ENCODE data around the gene KCNK16.

Gene KCNK16

DNA sequence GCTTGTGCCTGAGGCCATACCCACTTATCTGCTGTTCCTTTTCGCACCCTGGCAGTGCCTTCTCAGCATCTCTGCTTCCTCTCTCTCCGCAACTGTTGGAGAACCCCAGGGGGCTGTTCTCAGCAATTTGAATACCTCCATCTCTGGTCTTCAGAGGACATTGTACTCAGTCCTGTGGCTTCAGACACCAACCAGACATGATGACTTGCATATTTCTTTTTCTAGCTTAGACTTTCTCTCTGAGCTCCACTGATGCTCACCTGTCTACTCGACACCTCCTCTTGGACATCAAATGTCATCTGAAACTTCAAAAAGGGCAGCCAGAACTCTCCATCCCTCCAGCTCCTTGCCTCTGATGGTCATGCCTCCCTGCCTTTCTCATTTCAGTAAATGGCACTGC, 18.9 kb upstream of the KCNK16 start:
- DNase-seq, result no peak

DNA sequence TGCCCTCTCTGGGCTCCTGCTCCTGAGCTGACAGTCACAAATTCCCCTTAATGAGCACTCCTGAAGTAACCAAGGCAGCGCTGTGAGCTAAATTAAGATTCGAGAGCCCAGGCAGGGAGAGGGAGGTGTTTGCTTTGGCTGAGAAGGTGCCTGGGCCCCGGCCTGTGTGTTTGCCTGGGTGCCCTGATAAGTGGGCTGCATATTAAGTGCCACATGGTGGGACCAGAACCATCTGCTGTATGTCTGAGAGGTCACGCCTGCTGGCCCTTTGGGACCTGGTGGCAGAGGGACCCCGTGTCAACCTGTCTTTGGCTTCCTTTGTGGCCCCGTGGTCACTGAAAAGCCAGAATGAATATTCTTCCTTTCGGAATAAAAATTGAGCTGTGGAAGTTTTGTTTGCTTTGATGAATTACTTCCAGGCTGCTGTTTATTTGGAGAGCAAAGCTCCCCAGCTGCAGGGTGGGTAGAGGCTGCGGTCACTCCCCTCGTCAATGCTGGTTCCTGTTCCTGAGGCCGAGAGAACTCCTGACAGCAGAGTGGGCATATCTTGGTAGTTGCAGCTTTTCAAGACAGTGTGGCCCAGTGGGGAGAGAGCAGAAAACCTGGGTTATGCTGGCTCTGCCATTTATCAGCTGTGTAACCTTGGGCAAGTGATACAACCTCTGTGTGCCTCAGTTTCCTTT, 17.5 kb upstream of the KCNK16 start:
- peak in 1 of 2 donors; percentile 65 for DNase-seq

DNA sequence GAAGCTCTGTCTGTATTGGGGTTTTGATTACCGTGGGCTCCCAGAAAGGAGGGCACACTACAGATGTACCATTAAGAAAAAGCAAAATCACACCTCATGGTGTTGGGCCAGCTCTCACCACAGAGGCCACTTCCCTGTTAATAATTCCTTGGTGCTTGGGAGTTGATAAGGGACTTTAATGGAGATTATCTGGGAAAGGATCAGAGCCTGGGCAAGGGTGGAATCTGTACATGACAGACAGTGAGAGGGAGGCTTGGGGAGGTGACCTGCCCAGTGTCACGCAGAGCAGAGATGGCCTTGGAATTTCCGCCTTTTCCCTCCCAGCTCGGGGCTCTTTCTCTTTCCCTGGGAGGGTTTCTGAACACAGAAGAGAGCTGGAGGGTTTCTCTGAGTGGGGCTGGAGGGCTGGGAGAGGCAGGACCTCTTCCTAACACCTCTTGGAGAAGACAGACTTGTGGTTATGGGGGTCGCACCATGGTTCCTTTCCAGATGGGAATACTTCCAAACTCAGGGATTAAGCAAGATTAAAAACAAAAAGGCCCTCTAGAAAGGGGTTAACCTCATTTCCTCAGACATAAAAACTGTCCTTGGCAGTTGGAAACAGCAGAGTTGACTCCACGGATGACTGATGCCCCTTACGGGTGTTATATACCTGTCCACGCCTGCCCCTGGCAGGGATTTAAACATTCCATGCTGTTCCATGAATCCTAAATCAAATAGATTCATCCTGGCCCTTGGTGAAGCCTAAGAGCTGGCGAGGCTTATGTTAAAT, 16.8 kb upstream of the KCNK16 start:
- DNase-seq, result no peak

DNA sequence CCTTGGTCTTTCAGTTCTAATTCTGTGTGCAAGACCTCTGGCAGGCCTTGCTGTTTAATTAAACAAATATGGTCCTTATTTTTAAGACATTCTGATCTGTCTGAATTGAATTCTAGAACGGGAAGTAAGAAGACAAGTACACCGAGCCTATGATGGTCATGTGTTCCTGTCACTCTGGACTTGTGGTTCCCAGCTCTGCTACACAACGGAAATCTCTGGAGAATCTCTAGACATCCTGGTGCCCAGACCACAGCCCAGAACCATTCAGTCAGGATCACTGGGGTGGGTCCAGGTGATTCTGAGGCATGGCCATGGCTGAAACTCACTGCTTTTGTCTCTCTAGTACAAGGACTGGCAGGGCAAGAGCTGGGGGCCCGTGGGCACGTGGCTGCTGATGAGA, 15.9 kb upstream of the KCNK16 start:
- DNase-seq, result peak in 1 of 2 donors; percentile 54

DNA sequence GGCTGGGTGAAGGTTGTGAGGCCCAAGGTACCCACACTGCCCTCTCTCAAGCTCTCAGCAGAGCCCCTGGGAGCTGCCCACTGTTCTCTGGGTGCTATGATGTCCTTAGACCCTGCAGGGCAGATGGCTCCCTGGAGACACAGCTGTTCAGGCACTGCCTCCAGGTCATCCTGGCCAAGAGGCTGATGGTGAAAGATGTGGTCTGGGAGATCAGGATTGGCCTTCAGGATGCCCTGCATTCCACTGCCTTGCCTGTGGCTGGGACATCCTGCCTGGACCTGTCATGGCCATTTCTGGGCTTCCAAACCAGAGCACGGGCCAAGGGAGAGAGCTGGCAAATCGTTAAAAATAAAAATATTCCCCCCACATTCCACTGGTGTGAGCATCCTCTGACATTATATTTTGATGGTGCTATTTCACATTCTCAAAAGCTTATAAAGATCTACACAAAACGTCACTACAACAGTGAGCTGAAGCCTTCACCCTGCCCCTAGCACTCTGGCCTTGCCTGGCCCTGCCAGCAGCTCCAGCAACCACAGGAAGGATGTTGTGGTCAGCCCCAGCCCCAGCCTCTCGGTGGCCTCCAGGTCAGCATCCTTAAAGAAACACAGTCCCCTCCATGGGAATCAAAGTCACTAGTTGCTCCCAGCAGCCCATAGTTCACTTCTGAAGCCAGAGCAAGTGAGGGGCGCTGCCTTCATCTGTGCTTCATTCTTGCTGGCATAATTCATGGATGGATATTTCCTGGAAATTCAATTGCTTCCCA, 13.5 kb upstream of the KCNK16 start:
- no peak for DNase-seq

DNA sequence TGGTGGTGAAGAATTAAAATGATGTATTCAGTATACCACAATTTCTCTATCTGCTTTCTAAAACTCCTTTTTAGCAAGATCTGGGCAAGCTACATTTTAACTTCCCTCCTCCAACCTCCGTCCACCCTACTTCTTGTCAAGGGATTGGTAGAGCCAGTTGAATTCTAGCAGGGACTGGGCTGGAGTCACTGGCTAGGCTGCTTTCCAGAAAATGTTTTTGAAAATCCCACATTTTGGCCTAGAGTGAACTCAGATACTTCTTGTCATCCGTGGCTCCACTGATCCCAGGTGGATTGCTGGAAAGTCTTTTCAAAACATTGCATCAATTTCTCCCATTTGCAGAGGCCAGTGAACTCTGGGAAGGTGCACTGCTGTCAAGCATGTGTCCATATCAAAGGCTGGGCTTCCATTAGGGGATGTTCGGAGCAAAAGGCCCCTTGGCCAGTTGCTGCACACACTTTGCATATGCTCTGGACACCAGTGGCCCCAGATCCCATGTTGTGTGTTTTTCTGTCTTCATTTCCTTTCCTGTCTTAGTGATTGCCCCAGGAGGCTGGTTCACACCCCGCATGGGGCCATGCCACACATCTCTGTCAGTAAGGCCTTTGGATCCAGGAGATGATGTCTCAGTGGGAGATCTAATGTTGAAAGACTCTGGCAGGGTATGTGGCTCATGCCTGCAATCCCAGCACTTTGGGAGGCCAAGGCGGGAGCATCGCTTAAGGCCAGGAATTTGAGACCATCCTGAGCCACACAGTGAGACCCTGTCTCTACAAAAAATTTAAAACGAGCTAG, 11.3 kb upstream of the KCNK16 start:
- no peak for DNase-seq

DNA sequence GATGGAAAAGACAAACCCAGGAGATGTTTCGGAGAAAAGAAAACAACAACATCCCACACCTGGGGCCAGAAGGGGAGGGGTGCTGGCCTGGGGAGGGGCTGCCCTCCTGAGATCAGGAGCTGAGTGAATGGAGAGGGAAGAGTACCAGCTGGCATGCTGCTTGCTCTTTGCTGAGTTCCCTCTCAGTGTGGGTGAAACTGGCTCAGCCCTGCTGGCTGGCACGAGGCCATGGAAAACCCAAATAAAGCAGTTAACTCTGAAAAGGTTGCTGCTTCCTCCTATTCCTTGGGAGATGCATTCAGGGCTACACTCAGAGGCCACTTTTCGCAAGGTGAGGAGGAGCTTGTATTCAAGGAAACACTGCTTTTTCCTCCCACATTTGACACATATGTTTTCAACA, 8.0 kb upstream of the KCNK16 start:
- DNase-seq, result no peak

DNA sequence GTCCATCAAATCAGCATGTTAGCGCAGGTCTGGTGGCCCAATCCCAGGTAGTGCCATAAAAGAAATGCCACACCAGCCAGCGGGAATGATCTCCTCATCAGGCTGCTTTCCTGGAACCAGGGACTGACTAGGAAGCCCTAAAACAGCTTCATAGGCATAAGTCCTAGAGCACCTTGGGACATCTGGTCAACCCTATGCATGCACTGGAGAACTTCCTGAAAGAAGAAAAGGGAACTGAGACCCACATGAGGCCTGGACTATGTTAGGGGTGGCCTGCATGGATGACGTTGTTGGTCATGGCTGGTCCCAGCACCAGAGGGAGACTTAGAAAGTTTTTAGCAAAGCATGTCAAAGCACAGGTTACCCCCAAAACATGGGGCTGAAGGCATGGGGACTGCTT, 7.6 kb upstream of the KCNK16 start:
- peak in 1 of 2 donors; percentile 64 for DNase-seq

DNA sequence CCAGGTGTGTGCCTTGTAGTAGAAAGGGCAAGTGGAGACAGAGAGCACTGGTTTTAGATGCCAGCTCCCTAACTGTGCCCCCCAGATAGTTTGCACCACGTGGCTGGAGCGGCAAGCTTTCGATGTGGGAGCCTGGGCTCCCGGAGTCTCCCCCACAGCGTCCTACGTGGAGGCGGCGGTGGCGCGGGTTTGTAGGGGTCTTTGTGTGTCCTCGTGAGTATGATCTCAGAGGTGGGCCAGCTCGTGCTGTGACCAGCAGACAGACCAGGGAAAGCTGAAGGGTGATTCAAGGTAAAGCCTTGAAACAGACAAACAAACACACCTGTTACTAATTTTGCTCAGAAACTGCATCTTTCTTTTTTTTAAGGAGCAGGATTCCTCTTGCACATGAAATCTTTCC, 5.6 kb upstream of the KCNK16 start:
- no peak for DNase-seq

DNA sequence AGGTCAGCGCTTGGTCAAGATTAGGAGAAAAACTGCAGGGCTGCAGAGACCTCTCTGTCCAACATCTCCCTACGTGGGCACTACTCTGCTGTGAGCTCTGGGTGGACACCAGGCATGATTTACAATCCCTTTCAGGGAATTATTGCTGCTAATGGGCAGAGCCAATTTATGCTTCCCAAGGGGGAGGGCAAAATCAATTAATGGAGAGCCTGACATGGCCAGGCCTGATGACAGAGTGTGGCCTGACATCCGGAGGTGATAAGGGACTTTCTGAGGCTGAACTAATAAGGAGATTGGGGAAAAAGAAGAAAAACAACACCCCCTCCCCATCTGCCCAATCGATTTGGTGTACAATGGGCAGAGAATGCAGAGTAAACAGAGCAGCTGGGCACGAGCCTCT, 5.0 kb upstream of the KCNK16 start:
- DNase-seq, result no peak

DNA sequence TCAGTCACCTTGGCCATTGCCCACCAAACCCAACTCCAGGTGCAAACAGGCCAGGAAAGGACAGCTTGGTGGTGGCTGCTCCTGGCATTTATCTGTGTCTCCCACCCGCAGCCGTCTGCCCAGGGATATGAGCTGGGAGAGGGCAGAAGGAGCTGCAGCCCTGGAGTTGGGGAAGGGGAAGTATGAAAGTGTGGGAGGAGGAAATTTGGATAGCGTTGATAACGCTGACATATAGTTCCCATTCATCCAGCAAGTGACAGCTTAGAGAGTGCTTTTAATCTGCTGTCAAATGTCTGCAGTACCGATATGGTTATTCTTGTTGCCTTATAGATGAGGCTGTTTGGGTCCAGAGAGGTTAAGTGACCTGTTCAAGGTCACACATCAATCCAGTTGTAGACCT, 741 bp downstream of the KCNK16 start:
- DNase-seq, result no peak

DNA sequence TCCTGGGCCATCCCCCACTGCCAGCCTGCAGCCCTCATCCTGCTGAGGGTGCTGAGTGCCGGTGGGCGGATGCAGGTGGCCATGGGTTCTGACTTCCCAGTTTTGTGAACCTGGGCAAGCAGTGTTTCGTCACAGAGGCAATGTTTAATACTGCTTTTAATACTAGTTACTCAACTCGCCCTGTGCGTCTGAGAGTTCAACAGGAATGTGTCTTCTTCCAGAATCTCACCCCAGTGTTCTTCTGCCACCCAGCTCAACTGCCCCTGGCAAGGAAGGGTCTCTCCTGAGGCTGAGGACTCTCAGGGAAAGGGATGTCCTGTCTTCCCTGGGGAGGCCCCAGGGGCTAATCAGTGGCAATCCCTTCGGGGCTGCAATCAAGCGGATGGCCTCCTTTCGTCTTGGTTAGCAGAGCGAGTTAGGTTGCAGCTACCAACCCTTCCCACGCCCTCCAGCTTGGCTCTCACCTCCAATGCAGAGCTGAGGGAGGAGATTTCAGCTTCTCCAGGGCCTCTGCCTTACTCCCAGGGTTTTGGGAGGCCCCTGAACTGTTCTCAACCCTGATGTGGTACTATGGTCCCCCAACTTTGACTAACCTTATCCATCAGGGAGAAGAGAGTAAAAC, 2.0 kb downstream of the KCNK16 start:
- no peak for DNase-seq

DNA sequence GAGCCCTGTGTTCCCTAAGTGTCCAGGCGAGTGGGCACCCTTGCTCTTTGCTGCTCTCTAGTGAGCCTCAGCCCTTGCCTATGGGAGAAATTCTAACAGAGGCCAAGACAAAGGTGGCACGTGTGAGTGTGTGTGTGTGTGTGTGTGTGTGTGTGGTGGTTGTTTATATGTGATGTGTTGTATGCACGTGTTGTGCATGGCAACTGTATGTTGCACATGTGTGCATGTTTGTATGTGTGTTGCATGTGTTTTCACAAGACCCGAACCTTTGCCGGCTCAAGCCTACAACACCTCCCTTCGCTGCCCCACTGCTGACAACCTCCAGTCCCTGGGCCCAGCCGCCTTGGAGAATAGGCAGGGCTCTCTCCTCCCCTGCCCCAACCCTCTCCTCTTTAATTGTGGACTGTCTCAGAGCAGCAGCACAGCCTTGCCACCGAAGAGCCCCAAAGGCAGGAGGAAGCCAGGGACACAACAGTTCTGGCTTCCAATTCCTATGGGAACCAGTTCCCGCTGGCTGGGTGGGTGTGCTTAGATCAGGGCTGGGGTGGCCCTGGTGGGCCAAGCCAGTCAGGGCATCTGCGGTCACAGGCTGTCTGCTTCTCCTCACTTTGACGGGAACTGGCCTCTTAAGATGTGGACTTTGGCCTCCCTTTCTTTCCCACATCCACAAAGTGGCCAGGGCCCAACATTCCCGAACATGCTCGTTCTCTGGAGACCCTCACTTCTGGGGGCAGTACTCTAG, 2.7 kb downstream of the KCNK16 start:
- no peak for DNase-seq

DNA sequence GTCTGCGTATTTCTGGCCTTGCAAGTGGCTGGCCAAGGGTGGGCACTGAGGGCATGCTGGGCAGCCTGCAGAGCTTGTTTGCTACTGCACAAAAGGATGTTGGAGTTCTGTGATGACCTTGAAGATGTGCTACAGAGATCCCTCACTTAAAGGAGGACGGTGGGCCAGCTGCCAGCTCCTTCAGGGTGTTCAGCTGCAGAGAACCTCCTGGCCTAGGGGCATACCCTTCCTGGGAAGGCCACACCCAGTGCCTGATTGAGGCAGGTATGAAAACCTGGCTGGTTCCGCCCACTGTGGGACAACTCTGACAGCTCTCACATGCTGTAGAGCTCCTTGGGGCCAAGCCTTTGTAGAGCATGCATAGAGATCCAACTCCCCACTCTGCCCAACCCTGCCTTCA, 5.2 kb downstream of the KCNK16 start:
- DNase-seq, result no peak

DNA sequence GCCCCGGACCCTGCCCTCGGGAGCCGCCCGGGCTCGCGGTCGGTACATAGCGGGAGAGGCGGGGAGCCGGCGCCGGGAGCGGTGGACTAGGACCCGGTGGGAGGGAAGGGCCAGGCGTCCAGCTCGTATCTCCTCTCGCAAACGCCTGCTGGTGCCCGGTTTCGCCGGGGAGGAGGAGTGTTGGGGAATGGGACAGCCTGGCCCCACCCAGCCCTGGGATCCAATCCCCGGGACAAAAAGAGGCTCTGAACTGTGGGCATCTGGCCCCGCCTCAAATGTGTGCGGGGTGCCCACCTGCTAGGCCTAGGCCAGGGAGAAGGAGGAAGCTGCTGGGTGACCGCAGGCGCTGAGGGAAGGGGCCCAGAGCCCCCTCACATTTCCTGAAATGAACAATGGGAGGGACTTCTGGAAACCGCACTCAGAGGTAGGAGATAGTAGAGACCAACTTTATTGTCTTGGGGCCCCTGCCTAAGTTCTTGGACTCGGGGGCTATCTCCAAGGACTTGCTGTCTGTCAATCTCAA, 8.2 kb downstream of the KCNK16 start, which contains the start of gene KCNK17:
TSS of gene KCNK17 (minus strand) at position 147 of the 523 bp plus-strand sequence. CDS start at position 48, 99 bp downstream.
- peak in 1 of 2 donors; percentile 31 for DNase-seq

DNA sequence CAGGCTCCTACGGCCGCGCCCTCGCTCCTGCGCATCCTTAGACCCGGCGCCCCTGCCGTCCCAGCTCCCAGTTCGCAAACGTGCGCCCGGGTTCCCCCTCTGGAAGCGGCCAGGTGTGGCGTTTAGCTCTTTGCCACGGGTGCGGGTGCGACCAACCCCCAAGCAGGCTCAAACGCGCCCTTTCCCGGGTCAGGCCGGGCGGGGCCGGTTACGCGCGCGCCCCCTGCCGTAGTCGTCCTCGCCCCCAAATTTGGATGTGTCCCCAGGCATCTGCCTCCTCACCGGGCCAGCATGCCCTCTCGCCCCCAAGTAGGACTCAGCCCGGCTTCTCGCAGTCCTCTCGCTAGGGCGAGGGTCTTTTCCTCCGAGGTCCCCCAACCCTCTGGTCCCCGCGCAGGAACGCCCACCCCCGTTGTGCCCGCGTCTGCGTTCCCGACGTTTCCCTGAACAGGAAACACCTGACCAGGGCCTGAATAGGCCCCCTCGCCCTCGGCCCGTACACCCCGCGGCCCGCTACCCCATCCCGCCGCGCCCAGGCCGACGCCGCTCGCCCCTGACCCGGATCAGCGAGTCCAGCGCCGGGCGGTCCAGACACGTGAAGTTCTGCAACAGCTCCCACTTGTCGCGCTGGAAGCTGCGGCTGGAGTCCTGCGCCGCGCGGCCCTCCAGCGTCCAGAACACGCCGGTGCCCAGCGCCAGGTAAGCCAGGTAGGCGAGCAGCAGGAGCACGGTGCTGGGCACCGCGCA, 8.8 kb downstream of the KCNK16 start:
- DNase-seq, result no peak

DNA sequence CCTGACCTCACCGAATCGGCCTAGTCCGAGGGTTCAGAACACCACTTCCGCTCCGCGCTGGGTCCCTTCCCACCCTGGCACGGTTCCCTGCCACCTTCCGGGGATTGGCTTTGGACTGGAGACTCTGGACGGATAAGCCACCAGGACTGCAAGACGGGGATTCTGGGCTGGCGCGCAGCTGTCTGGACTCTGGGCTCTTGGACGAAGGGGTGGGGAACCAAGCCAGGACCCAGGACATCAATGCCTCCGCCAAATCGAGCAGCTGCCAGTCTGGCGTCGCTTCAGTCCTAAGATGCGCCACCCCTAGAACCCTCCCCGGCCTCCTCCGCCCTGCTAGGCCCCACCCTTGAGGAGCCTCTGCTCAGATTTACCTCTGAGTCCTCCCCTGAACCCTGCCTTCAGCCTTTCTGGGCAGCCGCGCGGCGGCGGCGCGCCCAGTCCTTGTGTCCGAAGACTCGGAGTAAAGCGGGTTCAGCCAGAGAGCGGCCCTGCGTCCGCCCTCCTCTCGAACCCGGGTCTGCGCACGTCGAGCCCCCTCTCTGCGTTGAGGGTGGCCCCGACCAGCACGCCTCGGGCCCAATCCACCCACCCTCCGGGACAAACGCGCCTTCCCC, 9.5 kb downstream of the KCNK16 start:
- DNase-seq, result no peak

DNA sequence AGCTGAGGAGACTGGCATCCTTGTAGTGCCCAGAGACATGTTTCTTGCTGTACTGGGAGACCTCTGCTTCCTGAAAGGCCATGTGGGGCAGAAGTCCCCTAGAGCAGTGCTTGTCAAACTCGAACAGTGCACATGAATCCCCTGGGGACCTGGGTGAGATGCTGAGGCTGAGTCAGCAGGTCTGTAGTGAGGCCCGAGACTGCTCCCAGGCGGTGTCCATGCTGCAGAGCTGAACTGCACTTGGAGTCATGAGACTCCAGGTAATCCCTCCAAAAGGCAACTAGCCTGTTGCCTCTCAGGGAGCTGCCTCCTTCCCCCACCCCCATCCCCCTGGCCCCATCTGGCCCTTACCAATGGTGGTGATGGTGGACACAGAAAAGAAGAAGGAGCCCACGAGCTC, 12.0 kb downstream of the KCNK16 start:
- DNase-seq, result no peak

DNA sequence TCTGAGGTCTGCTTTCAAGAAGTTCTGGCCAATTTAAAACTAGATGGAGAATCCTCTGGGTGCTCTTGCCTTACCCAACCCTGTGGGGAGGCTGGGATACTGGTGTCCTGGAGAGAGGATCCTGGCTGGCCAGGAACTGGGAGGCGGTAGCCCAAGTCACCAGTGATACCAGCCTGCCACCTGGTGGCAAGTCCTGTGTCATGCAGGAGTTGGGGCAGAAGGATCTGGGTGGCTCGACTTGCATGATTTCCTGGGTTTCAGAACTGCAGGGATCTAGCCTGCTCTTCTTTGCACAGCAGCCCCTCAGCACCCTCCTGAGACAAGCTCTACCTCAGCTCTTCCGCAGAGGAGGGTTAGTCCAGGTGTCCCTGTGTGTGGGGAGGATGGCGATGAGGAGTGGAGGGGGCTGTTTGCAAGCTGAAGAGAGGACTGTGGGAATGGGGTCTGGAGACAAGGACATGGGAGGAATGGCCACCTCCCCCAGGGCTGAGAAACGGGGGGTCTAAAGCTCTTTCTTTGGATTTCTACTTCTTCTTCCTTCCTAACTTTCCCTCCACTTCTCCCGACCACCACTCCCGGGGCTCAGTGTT, 12.5 kb downstream of the KCNK16 start:
- DNase-seq, result peak; percentile 29 to 48

DNA sequence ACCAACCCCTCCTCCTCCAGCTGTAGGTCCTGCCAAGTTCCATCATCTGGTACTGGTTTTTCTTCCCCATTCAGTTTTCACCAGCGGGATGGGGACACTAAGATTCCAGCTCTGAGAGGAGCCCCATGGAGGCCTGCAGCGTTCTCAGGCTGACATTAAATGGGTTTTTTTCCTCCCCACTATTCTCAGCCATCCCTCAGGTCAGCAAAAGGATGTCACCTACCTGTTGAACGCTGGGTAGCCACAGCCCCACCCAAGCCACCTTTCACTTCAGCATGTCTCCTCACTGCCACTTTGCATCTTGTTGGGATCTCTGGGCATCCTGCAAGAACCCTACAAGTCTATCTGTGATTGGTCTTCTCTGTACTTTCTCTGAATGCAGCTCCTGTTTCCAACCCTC, 15.0 kb downstream of the KCNK16 start:
- DNase-seq, result no peak

All from bone marrow (tissue), 2 donors.